B cell (primary cell): ENCODE measurements around the gene SPPL3. TPM values are rescaled to one million over a fixed set of nuclear protein-coding genes. Genes with fewer than 3 reads are reported as not detected.

ENCODE experiments used
- ATAC-seq: fragments of 200-7000 bp; cut with Tn5 transposase; one replicate; pipeline ENCODE4 v1.10.0; 2021; ENCODE audit warnings: low read depth, mild to moderate bottlenecking, moderate number of reproducible peaks, moderate library complexity
- CTCF ChIA-PET: fragments of 350-600 bp; sonication (Branson Sonifier 250); formaldehyde crosslinking; loops from one replicate; lab custom pipeline; 2021; ENCODE audit warnings: antibody characterized with exemption, inconsistent platforms; lab: Charles Lee
- POLR2A ChIA-PET: fragments of 350-600 bp; sonication (Branson Sonifier 250); formaldehyde crosslinking; loops from one replicate; lab custom pipeline; 2021; ENCODE audit warnings: antibody characterized with exemption; lab: Charles Lee
- DNase-seq: peaks from one replicate; pipeline ENCODE4 v3.0.0; 2013
- H2AFZ ChIP-seq: 2 replicates; pipeline ENCODE4 v1.6.1; 2012; ENCODE audit warnings: mild to moderate bottlenecking, low read depth, low read length; ENCODE audit not compliant: insufficient read depth, poor library complexity, severe bottlenecking
- H3K27ac ChIP-seq, 2 donors: 1 replicate in 1 of 2; 2 replicates in 1 of 2; pipeline ENCODE4 v1.5.1; 2012 to 2013; ENCODE audit warnings: low read length in 2 of 2, mild to moderate bottlenecking in 2 of 2, moderate library complexity in 1 of 2
- H3K27me3 ChIP-seq, 4 experiments: fragments of 200-600 bp in 1 of 4; sonication (generic) in 1 of 4; replicated peaks in 1 of 4; 1 replicate in 2 of 4; 2 replicates in 2 of 4; pipeline versions ENCODE4 v1.6.1 to v1.7.0; 2013 to 2016; ENCODE audit warnings: low read length in 3 of 4, mild to moderate bottlenecking in 2 of 4, mixed read lengths in 1 of 4, moderate library complexity in 1 of 4; ENCODE audit not compliant: insufficient read depth in 4 of 4, control insufficient read depth in 3 of 4; ENCODE audit errors: control extremely low read depth in 1 of 4
- H3K36me3 ChIP-seq, 2 experiments: replicated peaks in 1 of 2; 1 replicate in 1 of 2; 2 replicates in 1 of 2; pipeline versions ENCODE4 v1.6.1 to v1.7.1; 2013; ENCODE audit warnings: low read length in 1 of 2; ENCODE audit not compliant: insufficient read depth in 2 of 2, control insufficient read depth in 1 of 2; ENCODE audit errors: control extremely low read depth in 1 of 2, extremely low read depth in 1 of 2
- H3K4me1 ChIP-seq, 2 donors: fragments of 200-600 bp in 1 of 2; sonication (generic) in 1 of 2; 1 replicate in 1 of 2; 2 replicates in 1 of 2; pipeline versions ENCODE4 v1.5.1 to v1.6.1; 2013 to 2017; ENCODE audit warnings: low read length in 2 of 2; ENCODE audit not compliant: control insufficient read depth in 2 of 2, insufficient read depth in 2 of 2
- H3K4me2 ChIP-seq: replicated peaks from 2 replicates; pipeline ENCODE3; 2012; ENCODE audit warnings: mild to moderate bottlenecking, low read depth, low read length; ENCODE audit not compliant: poor library complexity, severe bottlenecking
- H3K4me3 ChIP-seq, 5 experiments: fragments of 200-600 bp in 1 of 5; sonication (generic) in 1 of 5; 1 replicate in 3 of 5; 2 replicates in 2 of 5; pipeline versions ENCODE4 v1.5.1 to v1.7.0; 2011 to 2016; ENCODE audit warnings: low read length in 4 of 5, mild to moderate bottlenecking in 4 of 5, low read depth in 2 of 5, control low read depth in 1 of 5, moderate library complexity in 1 of 5; ENCODE audit not compliant: insufficient read depth in 1 of 5; ENCODE audit errors: control extremely low read depth in 1 of 5, extremely low read depth in 1 of 5
- H3K79me2 ChIP-seq: fragments of 200-600 bp; sonication (generic); one replicate; pipeline ENCODE4 v1.6.0; 2016; ENCODE audit warnings: low read length; ENCODE audit not compliant: control insufficient read depth, insufficient read depth
- H3K9ac ChIP-seq: fragments of 200-600 bp; sonication (generic); 2 replicates; pipeline ENCODE4 v1.6.1; 2017; ENCODE audit warnings: mild to moderate bottlenecking, low read length, moderate library complexity
- H3K9me3 ChIP-seq, 3 donors: one replicate each; pipeline versions ENCODE4 v1.6.1 to v1.7.1; 2013; ENCODE audit warnings: low read length in 2 of 3; ENCODE audit not compliant: control insufficient read depth in 2 of 3, insufficient read depth in 1 of 3; ENCODE audit errors: control extremely low read depth in 1 of 3
- H4K20me1 ChIP-seq: 2 replicates; pipeline ENCODE4 v1.6.0; 2012; ENCODE audit warnings: mild to moderate bottlenecking, low read length; ENCODE audit not compliant: insufficient read depth, control insufficient read depth, poor library complexity, severe bottlenecking
- H3K27ac Mint-ChIP-seq: one replicate; pipeline ENCODE4 v1.8.0; 2021; ENCODE audit warnings: mixed read lengths
- H3K27me3 Mint-ChIP-seq: one replicate; pipeline ENCODE4 v1.8.0; 2021; ENCODE audit warnings: mixed read lengths
- H3K4me1 Mint-ChIP-seq: one replicate; pipeline ENCODE4 v1.8.0; 2021; ENCODE audit warnings: mixed read lengths
- H3K4me3 Mint-ChIP-seq: one replicate; pipeline ENCODE4 v1.8.0; 2021; ENCODE audit warnings: mixed read lengths
- H3K9me3 Mint-ChIP-seq: one replicate; pipeline ENCODE4 v1.8.0; 2022; ENCODE audit warnings: mixed read lengths; ENCODE audit not compliant: insufficient read depth
- CTCF ChIP-seq: fragments of 200-600 bp; IDR thresholded peaks from one replicate; pipeline ENCODE4 v1.8.0; 2022; ENCODE audit warnings: antibody characterized with exemption, mild to moderate bottlenecking
- EZH2 ChIP-seq: IDR thresholded peaks from 2 replicates; pipeline ENCODE4 v1.6.1; 2012; ENCODE audit warnings: borderline replicate concordance, low read depth, mild to moderate bottlenecking, moderate library complexity, low read length; ENCODE audit not compliant: insufficient read depth, poor library complexity, severe bottlenecking
- WGBS: methylation state at CpG from one replicate; pipeline ENCODE4 v1.1.5; 2013; ENCODE audit warnings: missing lambda C conversion rate; ENCODE audit not compliant: insufficient coverage; 5-methylcytosine and 5-hydroxymethylcytosine counted together
- intact Hi-C: fragments of 100-400 bp; cut with micrococcal nuclease; formaldehyde crosslinking; loops from one replicate; pipeline ENCODE4 v1.10.0; 2022
- polyA plus RNA-seq: library from polyadenylated mRNA; depleted of rRNA; stranded (reverse); fragments of >200 nt; gene quantifications from 2 replicates; pipeline ENCODE4 v1.2.3, GENCODE V29; 2012
- total RNA-seq, 2 donors: library from RNA; stranded (reverse); fragments of 120-200 nt in 1 of 2; gene quantifications; 1 replicate in 1 of 2; 2 replicates in 1 of 2; pipeline versions ENCODE4 v1.2.3 to v1.2.4, GENCODE V29; 2013 to 2022

SPPL3 gene
- total and polyA plus RNA-seq, 2 donors (not counting 1 experiment from before 2014, with no cell fraction given) = 12.3 to 43.6 TPM

GRCh38 chr12:120832737-120833136 is 71.4 kb downstream of the SPPL3 start:
- Histone ChIP-seq H3K4me2 (no peak overlapping the region), H2AFZ (no peak overlapping the region), H3K27me3 (no peaks in the 10 kb centered on the region), H3K36me3 (no peaks in the 10 kb centered on the region), H3K79me2 (peaks cover 78% of the 10 kb centered on the region), H3K27ac (no peak overlapping the region), H3K4me1 (peaks cover 37 to 42% of the 10 kb centered on the region in 2 donors), H4K20me1 (peaks cover 83% of the 10 kb centered on the region), H3K4me3 (no peak overlapping the region), H3K9me3 (no peaks in the 10 kb centered on the region), H3K9ac (no peak overlapping the region)
- TF ChIP-seq CTCF (no peak), EZH2 (no peak)
- Mint-ChIP-seq H3K27ac (no peak overlapping the region), H3K4me3 (no peak overlapping the region), H3K4me1 (peaks cover 61% of the 10 kb centered on the region), H3K27me3 (no peaks in the 10 kb centered on the region), H3K9me3 (no peaks in the 10 kb centered on the region)
- intact Hi-C loops = no loop called here
- 100% methylated on average over 2 of the region's 2 CpGs for WGBS
- DNase-seq = no peak
- no peak for ATAC-seq
- ChIA-PET CTCF (no interaction called here), POLR2A (no interaction called here)

- POLR2A ChIA-PET = no interaction called here
- H4K20me1 ChIP-seq = peaks cover 89% of the 10 kb centered on the region
Observed at GRCh38 chr12:120831648-120832267, 72.4 kb downstream of the SPPL3 start.

More at GRCh38 chr12:120831648-120832267, 72.4 kb downstream of the SPPL3 start:
- intact Hi-C loops = no loop called here
- Histone ChIP-seq H3K9ac (no peak overlapping the region), H3K36me3 (no peaks in the 10 kb centered on the region), H3K4me2 (no peak overlapping the region), H3K27me3 (no peaks in the 10 kb centered on the region), H3K9me3 (no peaks in the 10 kb centered on the region), H3K27ac (no peak overlapping the region), H3K4me1 (peaks cover 37 to 42% of the 10 kb centered on the region in 2 donors), H3K79me2 (peaks cover 82% of the 10 kb centered on the region), H3K4me3 (no peak overlapping the region), H2AFZ (no peak overlapping the region)
- CTCF ChIA-PET = no interaction called here
- ATAC-seq (no peak), DNase-seq (no peak)
- Mint-ChIP-seq H3K27me3 (no peaks in the 10 kb centered on the region), H3K27ac (no peak overlapping the region), H3K4me1 (peaks cover 63% of the 10 kb centered on the region), H3K4me3 (no peak overlapping the region), H3K9me3 (no peaks in the 10 kb centered on the region)
- no peak for TF ChIP-seq EZH2
- 100% methylated on average over 1 of the region's 2 CpGs for WGBS
